Activated naive CD4-positive, alpha-beta T cell treated with anti-CD3 and anti-CD28 coated beads, Interleukin-2, amount 50 U/mL, for 16 hours (primary cell): ENCODE measurements around the gene PMM1.
"Not testable (repeated sequence)": the region's sequence is repeated elsewhere in the genome, so short reads cannot be mapped to it uniquely, and the experiment has no call there.

Experiments
- DNase-seq: peaks from one replicate; pipeline ENCODE4 v3.0.0-alpha.2; 2020

PMM1 gene

GRCh38 chr22:41596776-41597634, 7.4 kb upstream of the PMM1 start:
- no peak for DNase-seq

GRCh38 chr22:41595703-41596102, 6.1 kb upstream of the PMM1 start:
- DNase-seq, result no peak

- DNase-seq, result not testable (repeated sequence)
Observed at GRCh38 chr22:41593336-41593960, 3.8 kb upstream of the PMM1 start.

DNA sequence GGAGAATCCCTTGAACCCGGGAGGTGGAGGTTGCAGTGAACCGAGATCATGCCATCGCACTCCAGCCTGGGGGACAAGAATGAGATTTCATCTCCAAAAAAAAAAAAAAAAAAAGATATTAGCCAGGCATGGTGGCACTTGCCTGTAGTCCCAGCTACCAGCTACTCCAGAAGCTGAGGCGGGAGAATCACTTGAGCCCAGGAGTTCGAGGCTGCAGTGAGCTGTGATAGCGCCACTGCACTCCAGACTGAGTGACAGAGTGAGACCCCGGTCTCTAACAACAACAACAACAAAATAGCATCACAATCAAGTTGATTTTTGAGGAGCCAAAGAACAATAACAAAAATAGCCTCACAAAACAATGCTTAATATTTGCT, 2.3 kb downstream of the PMM1 start:
- no peak for DNase-seq

- DNase-seq, result no peak
Observed at GRCh38 chr22:41585898-41586297, 3.7 kb downstream of the PMM1 start.

GRCh38 chr22:41584881-41585280, 4.8 kb downstream of the PMM1 start:
- no peak for DNase-seq

- no peak for DNase-seq
Observed at GRCh38 chr22:41582694-41583093, 6.9 kb downstream of the PMM1 start.

DNA sequence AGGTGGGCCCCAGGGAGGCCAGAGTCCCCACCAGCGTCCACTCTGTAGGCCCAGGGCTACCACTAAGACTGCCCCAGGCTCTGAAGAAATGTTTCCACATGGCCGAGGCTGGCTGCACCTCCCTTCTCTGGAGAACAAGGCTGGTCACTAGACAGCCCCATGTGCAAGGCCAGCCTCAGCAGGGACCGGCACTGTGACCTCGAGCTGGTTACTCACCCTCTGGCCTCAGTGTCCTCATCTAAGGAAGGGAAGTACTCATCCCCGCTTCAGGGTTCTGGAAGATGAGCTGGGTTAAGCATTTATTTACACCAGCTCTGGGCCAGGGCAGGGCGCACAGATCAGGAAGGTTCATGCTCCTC, 9.7 kb downstream of the PMM1 start:
- no peak for DNase-seq

DNA sequence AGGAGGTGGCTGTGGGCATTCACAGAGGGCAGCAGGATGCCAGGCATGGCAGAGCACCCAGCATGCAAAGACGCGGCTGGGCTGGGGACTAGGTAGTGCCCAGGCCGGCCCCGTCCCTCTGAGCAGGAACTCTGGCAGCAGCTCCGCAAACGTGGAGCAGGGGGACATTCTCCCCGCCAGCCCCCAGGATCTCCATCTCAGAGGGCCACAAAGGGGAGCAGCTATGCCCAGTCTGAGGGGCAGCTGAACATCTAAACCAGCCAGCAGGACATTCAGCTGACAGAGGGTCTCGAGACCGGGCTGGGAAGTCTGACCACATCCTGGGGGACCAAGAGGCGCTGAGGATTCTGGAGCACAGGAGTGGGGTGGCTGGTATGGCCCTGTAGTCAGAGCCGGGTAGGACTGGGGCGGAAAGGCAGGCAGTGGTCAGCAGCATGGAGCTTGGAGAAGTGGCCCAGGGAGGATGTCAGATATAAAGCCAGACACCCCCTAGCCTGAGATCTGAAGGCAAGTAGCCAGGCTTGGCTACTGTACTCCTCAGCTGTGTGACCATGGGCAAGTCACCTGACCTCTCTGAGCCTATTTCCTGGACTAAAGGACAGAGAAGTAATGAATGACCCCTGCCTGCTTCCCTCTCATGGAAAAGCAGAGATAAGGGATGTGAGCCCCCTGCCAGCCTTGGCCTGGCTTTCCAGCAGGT, 10.2 kb downstream of the PMM1 start:
- no peak for DNase-seq

- DNase-seq, result no peak
Observed at GRCh38 chr22:41578818-41579217, 10.8 kb downstream of the PMM1 start.

DNA sequence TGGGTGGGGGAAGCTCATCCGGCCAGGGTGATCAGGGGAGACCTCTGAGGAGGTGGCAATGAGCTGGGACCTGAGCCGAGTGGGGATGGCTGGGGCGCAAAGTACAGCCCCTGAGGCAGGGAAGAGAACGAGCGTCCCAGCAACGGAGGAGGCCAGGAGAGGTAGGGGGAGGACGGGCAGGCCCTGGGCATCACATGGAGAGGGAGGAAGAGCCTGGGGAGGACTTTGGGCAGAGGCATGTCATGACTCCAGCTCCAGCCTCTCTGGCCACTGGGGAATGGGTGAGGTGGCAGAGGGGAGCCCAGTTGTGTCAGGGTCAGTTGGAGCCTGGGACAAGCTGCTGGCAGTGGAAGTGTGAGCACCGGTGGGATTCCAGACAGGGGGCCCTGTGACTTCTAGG, 11.5 kb downstream of the PMM1 start:
- DNase-seq, result no peak

DNA sequence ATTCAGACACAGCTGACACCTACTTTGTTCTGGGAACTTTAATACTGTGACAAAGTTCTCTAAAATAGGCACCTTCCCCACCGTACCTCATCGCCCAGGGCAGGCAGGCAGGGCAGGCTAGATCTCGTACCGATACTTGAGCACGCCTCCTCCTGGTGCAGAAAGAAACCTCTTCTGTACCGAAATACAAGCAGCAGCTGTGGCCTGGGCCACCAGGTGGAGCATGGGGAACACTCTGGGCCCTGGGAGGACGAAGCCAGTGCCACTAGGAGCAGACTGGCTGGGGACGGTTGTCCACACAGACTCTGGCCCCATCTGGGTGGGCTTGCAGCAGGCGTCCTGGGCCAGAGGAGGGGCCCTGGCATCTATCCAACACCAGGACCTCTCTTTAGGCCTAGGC, 12.8 kb downstream of the PMM1 start:
- DNase-seq, result peak; percentile 21

DNA sequence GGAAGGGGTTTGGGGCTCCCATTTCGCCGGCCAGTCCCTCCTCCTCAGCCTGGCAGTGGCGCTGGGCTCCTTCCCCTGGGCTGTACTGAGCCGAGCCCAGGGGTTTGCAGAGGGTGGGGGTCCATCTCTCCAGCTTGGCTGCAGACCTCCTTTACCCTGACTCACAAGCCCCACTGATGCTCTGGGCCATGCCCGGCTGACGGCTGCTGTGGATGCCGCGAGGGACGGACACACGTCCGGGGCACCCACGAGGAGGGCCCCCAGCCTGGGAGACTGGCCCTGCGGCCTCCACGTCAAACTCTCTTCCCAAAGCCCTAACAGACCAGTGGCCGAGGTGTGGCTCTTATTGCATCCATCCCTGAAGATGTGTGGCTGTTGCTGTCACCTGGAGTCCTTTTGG, 14.1 kb downstream of the PMM1 start:
- DNase-seq, result no peak

DNA sequence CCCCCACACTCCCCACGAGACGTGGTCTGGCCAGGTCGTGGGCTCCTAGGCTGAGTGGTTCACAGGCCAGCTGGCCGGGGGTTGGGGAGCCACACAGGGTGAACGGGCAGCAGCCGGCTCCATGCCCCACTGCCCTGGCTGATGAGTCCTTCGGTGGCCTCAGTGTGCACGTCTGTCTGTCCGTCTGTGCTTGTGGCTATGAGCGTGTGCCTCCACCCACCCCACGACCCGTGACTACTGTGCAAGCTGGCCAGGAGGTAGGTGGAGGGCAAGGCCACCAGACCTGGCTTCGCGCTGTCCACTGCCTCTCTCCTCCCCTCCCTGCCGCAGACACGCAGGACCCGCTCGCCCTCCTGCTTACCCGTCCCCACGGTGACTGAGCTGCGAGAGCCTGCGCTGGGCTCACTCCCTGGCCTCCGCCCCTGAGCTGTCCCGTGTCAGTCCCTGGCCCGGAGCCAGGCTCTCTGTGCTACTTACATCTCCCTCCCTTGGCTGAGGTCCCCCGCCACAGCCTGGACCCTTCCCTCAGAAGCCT, 14.7 kb downstream of the PMM1 start:
- no peak for DNase-seq

GRCh38 chr22:41573677-41574076, 16.0 kb downstream of the PMM1 start:
- DNase-seq, result no peak

- not testable (repeated sequence) for DNase-seq
Observed at GRCh38 chr22:41572305-41572704, 17.3 kb downstream of the PMM1 start.

- DNase-seq, result no peak
Observed at GRCh38 chr22:41571786-41572185, 17.9 kb downstream of the PMM1 start.

GRCh38 chr22:41570221-41570620, 19.4 kb downstream of the PMM1 start:
- DNase-seq, result no peak

- DNase-seq, result no peak
Observed at GRCh38 chr22:41568811-41569210, 20.8 kb downstream of the PMM1 start.

GRCh38 chr22:41567512-41567768, 22.2 kb downstream of the PMM1 start:
- DNase-seq, result no peak

DNA sequence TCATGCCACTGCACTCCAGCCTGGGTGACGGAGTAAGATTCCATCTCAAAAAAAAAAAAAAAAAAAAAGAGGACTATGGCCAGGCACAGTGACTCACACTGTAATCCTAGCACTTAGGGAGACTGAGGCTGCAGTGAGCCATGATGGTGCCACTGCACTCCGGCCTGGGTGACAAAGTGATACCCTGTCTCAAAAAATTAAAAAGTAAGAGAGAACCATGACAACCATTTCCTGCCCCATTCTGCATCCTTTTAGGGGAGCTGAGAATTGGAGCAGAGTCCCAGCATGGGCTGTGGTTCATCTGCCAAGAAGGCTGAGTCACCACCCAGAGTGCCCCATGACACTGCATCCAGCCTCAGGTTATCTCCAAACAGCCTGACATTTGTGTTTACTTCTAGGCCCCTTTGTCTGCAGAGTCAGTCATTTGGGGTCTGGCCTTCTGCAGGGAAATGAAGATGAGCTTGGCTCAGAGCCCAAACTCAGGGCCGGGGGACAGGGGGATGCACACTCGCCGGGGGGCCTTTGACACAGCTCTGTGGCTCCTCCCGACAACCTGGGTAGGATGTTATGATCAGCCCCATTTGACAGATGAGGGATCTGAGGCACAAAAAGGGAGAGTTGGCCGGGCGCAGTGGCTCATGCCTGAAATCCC, 24.1 kb downstream of the PMM1 start:
- no peak for DNase-seq

DNA sequence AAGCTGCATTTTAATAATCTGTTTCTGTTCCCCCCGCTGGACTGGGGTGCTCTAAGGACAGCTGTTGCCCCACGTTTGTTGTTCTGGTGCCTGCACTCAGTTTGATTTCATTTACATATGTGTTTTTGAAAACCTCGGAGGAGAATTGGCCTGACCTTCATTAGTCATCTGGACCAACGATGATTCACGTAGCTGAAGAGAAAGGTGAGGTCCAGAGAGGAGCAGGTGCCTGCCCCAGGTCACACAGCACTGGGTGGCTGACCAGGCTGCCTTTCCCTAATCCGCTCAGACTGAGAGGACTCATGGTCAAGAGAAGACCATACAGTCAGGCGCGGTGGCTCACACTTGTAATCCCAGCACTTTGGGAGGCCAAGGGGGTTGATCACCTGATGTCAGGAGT, 25.1 kb downstream of the PMM1 start:
- no peak for DNase-seq

DNA sequence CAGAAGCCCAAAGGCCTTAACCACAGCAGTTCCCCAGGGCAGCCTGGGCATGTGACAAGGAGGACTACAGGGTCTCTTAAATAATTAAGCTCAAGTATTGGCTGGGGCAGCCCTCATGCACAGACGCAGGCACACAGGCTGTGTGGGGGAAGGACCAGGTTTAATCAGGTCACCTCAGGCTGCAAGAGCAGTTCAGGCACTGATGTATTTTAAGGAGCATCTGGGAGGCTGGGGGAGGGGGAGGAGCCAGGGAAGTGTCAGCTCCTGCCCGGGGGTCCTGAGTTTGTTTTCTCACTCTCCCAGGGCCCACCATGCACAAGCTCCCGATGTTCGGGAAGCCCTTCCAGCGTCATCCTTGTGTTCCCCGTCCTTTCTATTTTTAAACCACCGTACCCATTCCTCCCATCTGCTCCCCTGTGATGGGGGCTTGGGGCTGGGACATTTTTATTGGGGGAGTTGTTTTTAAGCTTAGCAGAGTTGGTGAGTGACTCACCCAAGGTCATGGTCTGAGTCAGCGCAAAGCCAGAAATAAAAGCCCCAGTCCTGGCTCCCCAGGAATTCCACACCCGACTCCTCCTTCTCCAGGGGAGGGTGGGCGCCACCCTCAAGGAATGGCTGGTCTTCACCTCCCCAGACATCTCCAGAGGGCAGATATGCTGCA, 26.5 kb downstream of the PMM1 start:
- no peak for DNase-seq
